Astrocyte (in vitro differentiated cells and primary cell): ENCODE measurements around the gene TRAF3IP1.
"Not testable (repeated sequence)": the region's sequence is repeated elsewhere in the genome, so short reads cannot be mapped to it uniquely, and the experiment has no call there.

Experiments used
- CTCF ChIP-seq: IDR thresholded peaks from 2 replicates; pipeline ENCODE4 v1.5.1; 2011; ENCODE audit warnings: low read depth, mild to moderate bottlenecking, inconsistent platforms, low read length, moderate library complexity; ENCODE audit not compliant: insufficient read depth
- EZH2 ChIP-seq: IDR thresholded peaks from 2 replicates; pipeline ENCODE4 v1.6.1; 2012; ENCODE audit warnings: mild to moderate bottlenecking, low read length, inconsistent platforms; ENCODE audit not compliant: insufficient read depth

GRCh38 chr2:238310721-238311120, 9.6 kb upstream of the TRAF3IP1 start:
- not testable (repeated sequence) for TF ChIP-seq CTCF, EZH2
